HG02759 (cell line): ENCODE data around the gene RGS14.
"Not testable (repeated sequence)": the region's sequence is repeated elsewhere in the genome, so short reads cannot be mapped to it uniquely, and the experiment has no call there.

Source experiments
- ATAC-seq: cut with Tn5 transposase; IDR thresholded peaks from one replicate; pipeline ENCODE4 v1.9.1; 2021; ENCODE audit warnings: mild to moderate bottlenecking, moderate library complexity; ENCODE audit not compliant: unreplicated experiment

RGS14 gene

DNA sequence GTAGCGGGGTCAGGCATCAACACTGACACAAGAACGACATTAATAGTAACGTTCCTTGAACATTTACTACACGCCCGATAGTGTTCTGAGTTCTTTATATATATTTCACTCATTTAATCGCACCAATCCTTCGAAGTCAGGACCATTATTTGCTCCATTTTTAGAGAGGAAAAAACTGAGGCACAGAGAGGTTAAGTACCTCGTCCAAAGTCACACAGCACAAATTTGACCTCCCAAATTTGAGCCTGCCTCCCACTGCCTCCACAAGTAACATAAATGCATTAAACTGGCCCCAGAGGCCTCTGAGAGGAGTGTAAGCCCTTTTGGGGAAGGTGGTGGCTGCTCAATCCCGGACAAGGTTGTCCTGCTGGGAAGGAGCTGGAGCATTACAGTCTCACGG, 5.8 kb downstream of the RGS14 start:
- no peak for ATAC-seq

DNA sequence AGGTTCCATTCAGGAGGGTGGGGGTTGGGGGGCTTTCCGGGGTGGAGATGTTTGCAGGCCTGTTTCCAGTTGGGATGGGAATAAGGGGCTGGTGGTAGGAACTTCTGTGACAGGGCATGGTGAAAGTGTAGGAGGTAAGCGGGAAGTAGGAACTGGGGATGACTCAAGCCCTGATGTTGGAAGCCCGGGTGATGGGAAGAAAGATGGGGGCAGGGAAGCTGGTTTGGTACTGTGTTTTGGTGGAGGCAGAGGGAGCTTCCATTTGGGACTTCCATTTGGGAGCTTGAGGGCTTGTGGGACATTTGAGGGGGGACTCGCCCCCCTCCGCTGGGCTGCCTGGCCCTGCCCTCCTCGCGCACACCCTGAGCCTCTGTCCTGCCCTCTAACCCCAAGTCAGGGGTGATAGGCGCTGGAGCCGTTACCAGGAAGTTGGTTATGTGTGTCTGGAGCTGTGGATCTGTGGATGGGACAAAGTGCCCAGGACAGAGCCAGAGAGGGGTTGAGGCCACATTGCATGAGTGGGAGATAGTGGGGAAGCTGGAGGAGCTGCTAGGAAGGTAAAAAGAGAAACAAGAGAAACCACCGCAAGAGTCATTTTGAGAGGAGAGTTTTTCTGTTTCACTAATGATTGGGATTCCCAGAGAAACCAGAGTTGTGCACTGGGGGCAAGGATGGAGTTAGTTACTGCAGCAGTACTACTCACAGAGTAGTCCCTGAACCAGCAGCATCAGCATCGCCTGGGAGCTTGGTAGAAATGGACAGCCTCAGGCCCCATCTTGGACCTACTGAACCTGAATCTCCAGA, 6.6 kb downstream of the RGS14 start:
- ATAC-seq = no peak

DNA sequence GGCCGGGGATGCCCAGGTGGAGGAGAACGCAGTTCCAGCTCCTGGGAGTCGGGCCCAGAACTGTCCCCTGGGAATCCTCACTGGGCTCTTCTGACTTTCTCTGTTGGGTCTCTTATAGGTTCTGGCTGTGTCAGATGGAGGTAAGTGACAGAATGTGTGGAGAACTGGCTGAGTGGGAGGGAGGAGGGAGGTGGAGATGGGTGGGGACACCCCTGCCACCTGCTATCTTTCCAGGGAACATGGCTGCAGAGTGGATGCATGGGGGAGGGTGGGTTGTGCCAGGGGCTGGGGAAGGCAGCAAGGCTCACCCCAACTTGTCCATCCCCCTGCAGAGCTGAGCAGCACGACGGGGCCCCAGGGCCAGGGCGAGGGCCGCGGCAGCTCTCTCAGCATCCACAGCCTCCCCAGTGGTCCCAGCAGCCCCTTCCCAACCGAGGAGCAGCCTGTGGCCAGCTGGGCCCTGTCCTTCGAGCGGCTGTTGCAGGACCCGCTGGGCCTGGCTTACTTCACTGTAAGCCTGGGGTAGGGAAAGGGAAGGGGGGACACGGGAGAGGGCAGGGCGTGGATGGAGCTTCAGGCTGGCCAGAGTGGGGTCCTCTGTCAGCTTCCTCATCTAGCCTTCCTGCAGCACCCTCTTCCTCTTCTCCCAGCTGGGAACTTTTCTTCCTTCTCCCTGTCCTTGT, 8.3 kb downstream of the RGS14 start:
- ATAC-seq = no peak

DNA sequence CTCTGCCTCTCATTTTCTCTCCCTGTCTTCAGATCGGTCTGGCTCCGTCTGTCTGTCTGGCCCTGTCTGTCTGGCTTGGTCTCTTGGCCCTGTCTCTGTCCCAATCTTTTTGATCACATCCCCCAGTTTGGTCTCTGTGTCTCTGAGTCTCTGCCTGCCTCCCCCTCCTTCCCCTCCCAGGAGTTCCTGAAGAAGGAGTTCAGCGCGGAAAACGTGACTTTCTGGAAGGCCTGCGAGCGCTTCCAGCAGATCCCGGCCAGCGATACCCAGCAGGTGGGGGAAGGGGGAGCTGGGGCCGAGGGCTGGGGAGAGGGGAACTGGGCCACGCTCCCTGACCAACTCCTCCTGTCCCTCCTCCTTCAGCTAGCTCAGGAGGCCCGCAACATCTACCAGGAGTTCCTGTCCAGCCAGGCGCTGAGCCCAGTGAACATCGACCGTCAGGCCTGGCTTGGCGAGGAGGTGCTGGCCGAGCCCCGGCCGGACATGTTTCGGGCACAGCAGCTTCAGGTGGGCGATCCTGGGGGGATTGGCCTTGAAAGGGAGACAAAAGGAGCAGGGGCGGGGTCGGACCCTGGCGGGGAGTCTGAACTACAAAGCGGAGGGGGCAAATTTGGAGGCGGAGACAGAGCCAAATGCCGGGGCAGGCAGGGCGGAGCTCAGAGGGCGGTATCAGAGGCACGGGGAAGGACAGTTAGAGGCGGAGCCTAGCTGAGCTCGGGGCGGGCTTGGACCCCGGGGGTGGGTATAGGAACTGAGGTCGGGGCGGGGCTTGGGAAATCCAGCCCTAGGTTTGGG, 9.0 kb downstream of the RGS14 start:
- no peak for ATAC-seq

DNA sequence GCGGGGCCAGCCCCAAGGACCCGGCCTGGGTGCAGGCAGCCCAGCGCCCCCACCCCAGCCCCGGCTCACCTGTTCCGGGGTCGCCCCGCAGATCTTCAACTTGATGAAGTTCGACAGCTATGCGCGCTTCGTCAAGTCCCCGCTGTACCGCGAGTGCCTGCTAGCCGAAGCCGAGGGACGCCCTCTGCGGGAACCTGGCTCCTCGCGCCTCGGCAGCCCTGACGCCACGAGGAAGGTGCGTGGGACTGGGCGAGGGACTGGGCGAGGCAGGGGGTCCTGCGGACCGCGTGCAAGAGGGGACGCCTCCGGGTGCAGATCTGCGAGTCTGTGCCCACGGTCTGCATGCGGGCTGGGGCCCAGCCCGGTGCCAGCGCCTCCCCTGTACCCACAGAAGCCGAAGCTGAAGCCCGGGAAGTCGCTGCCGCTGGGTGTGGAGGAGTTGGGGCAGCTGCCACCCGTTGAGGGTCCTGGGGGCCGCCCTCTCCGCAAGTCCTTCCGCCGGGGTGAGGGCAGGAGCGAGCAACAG, 9.7 kb downstream of the RGS14 start:
- no peak for ATAC-seq

DNA sequence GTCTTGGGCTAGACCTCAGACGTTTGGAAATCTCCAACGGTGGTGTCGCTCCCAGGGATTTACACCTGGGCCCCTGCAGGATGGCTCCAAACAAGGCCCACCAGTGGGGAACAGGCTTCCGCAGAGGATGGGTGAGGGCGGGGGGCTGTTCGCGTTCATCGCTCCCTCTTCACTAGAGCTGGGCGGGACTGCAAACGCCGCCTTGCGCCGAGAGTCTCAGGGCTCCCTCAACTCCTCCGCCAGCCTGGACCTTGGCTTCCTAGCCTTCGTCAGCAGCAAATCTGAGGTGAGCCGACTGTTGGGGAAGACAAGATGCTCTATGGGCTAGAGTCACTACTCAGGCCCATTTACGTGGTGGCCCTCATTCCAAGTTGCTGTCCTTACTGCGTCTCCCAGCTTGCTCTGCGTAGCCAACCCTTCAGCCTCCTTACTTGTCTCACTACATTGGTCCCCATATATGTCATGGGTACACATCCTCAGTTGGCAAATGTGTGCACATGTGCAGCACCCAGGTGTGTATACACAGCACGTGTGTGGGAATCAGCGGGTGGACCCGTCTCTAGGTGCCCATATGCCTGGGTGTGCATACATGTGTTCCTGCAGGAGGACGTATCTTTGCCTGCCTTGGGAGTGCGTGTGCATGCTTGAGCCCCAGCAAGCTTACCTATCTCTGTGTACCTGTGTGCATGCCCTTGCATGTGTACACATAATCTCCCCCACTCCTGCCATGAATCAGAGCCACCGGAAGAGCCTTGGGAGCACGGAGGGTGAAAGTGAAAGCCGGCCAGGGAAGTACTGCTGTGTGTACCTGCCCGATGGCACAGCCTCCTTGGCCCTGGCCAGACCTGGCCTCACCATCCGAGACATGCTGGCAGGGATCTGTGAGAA, 10.5 kb downstream of the RGS14 start:
- no peak for ATAC-seq

DNA sequence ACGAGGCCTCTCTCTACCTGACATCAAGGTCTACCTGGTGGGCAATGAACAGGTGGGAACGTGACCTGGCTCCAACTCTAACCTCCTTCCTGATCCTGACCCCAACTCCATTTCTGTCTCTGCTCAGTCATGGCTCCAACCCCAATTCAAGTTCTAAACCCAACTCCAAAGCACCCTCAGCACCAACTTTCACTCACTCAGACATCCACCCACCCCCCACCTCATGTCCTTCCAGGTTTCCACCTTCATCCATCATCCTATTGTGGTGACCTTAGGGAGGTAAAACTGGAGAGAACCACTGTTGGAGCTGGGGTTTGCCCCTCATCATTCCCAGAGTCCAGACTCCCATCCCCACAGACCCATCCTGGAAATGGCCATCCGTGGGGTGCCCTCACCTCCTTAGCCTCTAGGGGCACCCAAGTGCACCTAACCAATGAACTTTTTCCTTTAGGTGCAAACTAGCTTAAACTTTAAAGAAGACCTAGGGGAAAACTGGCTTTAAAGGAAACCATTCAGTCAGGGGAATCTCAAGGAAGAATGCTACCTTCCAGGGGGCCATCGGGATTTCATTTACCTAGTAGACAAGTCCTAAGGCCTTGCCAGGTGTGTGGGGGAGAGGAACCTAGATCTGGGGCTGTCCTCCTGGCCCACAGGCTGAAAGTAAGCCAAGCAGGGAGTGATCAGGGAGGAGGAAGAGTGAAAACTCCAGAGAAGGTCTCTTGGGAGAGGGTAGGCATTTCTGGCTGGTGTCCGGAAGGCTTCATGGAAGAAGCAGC, 11.3 kb downstream of the RGS14 start:
- ATAC-seq = no peak

DNA sequence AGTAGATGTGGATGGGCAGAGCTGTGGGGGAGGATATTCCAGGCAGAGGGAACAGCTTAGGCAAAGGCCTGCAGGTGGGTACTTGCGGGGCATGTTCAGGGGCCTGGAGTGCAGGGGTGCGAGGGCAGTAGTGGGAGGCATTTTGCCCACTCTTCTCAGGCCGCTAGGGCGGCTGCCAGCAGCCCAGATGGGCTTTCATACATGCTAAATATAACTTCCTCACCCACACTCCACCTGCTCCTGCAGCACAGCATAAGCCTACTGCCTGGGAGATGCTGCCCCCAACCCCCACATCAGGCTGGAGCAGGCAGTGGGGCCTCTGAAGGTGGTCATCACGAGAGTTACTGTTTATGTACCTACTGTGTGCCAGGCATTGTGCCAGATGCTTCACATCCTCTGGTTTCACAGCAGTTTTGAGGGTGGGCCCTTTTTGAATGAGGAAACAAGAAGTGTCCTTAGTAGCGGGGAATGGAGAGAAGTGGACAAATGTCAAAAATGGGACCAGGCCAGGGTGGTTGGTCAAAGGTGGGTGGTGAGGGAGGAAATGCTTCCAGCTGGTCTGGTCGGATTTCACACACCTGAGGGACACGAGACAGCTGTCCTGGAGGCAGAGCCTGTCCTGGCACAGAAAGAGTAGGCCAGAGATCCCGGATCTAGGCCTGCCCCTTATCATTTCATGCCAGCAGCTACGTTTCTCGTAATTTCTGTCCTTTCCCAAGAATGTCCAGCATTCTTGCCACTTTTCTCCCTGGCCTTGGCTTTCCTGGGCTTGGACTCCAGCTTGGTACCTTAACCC, 12.1 kb downstream of the RGS14 start:
- no peak for ATAC-seq

DNA sequence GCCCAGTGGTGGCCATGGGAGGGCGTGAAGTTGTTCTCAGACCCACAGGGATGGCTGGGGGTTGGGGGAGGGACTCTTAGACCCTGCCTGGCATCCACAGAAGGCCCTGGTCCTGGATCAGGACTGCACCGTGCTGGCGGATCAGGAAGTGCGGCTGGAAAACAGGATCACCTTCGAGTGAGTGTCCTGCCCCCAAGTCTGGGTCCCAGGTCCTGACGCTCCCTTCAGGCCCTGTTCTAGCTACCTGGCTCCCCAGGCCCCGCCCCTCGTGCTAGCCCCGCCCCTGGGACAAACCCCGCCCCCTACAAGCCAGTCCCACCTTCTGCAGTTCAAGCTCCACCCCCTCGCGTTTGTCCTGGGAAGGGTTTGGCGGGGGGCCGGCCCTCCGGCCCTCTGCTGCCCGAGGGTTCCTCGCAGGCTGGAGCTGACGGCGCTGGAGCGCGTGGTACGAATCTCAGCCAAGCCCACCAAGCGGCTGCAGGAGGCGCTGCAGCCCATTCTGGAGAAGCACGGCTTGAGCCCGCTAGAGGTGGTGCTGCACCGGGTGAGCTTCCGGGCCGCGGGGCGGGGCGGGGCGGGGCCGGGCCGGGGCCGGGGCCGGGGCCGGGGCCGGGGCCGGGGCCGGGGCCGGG, 12.9 kb downstream of the RGS14 start:
- peak; percentile 76 for ATAC-seq

DNA sequence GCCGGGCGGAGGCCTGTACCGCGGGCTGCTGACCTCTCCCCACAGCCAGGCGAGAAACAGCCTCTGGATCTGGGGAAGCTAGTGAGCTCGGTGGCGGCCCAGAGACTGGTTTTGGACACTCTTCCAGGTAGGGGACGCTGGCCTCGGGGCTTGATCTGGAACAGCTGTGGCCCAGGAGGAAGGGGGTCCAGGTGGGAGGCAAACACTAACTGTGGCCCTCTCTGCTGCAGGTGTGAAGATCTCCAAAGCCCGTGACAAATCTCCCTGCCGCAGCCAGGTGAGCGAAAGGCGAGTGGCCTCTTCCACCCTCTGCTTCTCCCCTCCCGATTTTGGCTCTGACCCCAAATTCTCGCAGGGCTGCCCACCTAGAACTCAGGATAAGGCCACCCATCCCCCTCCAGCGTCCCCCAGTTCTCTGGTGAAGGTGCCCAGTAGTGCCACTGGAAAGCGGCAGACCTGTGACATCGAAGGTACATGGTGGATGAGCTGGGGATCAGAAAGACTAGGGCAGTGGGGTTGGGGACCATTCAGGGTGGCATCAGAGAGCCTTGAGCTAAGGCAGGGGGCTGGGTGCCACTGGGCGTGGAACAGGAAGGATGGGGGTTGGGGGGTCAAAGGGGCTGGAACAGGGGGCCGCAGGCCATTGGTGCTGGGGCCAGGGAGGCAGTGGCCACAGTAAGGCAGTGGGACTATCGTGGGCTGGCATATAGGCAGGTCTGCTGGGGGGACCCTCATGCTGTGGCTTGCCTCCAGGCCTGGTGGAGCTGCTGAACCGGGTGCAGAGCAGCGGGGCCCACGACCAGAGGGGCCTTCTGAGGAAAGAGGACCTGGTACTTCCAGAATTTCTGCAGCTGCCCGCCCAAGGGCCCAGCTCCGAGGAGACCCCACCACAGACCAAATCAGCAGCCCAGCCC, 13.7 kb downstream of the RGS14 start:
- ATAC-seq = peak; percentile 2

DNA sequence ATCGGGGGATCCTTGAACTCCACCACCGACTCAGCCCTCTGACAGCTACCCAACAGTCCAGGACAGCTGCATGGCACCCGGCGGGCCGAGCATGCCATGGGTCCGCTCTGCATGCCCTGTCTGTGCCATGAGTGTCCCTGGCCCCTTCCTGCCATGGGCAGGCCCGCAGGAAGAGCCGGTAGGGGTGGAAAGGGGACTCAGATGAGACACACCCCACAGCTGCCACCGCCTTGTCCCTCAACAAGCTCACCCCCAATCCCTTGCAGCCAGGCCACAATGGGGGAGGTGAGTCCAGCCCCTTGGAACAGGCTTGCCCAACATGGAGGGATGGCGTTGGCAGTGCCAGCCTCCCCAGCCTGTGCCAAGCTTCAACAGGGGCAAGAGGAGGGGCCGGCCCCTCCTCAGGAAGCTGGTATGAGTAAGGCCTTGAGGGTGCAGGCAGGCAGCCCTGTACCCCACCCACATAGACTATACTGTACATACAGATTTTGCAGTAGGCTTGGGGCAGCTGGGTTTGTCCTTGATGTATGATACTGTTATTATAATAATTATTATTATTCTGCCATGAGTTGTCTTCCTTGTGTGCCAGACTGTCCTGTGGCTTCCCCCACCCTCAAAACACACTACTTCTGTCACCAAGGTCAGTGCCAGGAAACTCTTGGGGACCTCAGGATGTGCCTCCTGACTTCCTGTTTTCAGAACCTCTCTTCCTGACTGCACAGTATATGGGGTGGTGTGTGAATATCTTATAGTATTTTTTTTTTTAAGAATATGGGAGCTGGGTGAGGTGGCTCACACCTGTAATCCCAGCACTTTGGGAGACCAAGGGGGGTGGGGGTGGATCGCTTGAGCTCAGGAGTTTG, 14.5 kb downstream of the RGS14 start:
- ATAC-seq = no peak

DNA sequence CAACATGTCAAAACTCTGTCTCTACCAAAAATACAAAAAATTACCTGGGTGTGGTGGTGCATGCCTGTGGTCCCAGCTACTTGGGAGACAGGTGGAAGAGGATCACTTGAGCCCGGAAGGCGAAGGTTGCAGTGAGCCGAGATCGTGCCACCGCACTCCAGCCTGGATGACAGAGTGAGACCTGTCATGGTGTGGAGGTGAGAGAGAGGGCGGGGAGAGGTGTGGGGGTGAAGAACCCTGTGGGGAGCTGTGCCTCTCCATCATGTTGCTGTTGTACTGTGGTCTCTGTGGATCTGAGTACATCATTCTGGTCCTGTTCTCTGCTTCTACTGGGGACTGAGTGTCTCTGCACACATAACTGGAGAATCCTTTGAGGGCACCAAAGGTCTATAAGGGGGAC, 15.2 kb downstream of the RGS14 start:
- ATAC-seq = no peak

DNA sequence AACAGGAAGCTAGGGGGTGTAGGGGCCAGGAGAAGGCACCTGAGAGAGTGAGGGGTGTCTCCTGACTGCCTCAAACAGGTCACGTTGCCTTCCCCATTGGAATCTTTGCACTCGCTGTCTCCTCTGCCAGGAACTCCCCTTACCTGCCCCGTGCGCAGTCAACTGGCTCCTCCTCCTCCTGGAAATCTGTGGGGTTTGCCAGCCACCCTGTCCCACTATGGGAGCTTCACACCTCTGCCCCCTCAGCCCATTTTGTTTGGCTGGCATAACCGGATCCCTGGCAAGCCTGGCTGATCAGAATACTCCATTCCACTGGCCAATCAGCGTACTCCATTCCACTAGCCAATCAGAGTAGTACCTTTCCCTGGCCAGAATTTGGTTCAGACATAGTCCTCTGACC, 16.1 kb downstream of the RGS14 start:
- no peak for ATAC-seq

DNA sequence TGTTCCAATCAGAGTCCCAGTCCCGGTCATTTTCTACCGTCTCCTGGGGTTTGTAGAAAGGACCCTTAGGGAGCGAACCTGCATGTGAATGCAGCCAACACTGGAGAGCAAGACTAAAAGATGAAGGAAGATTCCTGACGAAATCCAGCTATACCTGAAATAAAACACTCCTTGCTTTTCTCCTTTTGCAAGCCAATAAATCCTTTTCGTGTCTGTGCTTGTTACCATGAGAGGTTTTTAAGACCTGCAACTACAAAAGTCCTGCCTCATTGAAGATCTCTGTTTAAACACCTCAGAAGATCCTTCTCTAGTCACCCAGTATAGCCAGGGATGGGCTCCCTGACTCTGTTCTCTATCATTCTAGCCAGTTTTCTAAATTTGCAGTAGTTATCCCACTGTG, 16.5 kb downstream of the RGS14 start:
- no peak for ATAC-seq

DNA sequence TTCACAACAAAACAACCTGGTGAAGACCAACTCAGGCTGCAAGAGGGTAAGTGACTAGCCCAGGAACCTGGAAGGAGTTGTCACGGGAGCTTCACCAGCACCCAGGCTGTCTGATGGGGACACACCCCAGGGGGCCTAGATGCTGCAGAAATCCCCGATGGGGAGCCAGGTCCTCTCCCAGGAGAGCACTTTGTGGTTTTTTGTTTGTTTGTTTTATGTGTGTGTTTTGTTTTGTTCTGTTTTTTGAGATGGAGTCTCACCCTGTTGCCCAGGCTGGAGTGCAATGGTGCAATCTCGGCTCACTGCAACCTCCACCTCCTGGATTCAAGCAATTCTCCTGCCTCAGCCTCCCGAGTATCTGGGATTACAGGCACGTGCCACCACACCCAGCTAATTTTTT, 17.8 kb downstream of the RGS14 start:
- not testable (repeated sequence) for ATAC-seq

DNA sequence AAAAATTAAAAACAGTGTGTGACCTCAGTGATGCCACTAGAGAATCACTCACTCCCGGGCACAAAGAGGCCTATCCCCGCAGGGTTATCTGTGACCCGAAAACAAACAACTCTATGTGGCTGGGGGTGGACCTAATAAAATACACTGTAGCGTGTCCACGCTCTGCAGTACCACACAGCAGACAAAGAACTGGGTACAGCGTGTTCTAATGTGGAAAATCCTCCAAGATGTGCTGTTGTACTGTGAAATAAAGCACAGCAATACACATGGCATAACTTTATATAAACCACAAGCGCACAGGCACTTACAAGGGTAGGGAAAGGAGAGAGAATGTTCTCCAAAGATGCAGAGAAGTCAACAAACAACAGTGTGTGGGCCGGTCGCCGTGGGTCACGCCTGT, 18.4 kb downstream of the RGS14 start:
- no peak for ATAC-seq
